GM18519 (cell line): Measurements from ENCODE around the gene EPX.

ENCODE experiments used
- ATAC-seq: cut with Tn5 transposase; IDR thresholded peaks from one replicate; pipeline ENCODE4 v1.9.1; 2021; ENCODE audit warnings: mild to moderate bottlenecking, moderate library complexity; ENCODE audit not compliant: unreplicated experiment, low FRiP score

The EPX gene

DNA sequence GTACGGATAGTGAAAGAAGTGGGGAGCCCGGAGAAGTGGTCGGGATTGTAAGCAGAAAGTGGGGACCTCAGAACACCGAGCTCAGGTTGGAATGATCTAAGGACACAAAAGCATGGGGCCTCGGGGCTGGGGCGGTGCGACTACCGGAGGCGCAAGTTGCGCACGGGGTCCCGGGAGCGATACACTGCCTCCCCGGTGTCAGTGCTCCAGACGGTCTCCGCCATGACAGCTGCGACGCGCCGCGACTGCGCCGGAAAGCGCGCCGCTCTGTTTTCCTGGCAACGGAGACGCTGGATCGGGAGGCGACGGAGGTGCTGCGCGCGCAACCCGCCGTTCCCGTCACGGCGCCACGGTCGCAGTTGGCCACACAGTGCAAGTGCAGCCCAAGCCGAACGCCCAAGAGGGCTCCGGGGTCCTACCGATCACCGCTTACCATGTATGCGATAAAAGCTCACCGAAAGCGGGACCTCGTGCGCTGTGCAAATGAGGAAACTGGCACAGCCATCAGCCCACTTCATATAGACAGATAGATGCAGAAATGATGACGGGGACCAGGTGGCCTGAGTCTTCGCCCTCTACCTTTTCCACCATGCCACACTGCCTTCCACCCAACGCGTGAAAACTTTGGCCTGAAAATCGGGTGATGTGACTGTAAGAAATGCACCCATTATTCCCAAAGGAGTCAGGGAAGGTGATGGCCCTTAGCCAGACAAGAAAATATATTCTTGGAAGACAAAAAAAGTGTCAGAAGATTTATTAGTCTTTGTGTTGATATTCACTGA lies 26.7 kb downstream of the EPX start, which contains the start of gene MKS1:
MKS1 (minus strand) TSS at position 249 of the 782 bp plus-strand sequence; CDS start at position 224, 25 bp downstream.
- ATAC-seq: peak; percentile 78

DNA sequence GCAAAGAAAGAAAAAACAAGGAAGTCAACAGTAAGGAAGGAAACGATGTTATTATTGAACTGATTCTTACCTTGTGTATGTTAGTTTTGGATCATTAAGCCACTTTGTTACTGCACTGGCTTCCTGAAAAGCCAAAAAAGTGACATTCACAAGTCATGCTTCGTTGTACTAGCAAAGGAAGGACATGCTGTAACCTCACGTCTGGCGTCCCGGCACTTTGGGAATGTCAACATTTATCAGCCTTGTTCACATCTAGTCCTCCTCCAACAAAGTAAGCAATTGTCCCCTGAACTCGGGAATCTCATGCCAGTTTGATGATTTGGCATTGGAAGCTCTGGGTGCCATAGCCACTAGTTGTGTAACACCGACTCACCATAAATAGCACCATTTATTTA lies 27.3 kb downstream of the EPX start:
- no peak for ATAC-seq

- ATAC-seq: no peak
Measured at GRCh38 chr17:58224315-58224714, 31.8 kb downstream of the EPX start.

GRCh38 chr17:58227733-58228132 lies 35.2 kb downstream of the EPX start:
- ATAC-seq: no peak

GRCh38 chr17:58228679-58229078 lies 36.2 kb downstream of the EPX start:
- ATAC-seq: no peak

DNA sequence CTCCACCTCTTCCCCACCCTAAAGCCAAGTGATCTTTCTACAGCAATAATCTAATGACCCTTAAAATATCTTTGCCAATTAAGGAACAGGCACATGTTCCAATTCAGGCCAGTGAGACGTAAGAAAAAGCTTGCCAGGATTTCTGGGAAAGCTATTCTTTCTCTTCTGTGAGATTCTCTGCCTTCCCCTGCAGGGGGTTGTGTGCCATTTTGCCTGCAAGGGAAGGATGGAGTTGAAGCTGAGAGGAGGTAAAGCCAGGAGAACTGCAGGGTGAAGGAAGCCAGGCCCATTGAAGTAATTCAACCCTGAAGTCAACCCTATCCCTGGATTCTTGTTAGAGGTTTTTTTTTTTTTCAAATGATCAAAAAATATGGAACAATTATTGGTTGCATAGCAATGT lies 36.9 kb downstream of the EPX start:
- ATAC-seq: no peak

GRCh38 chr17:58229881-58230280 lies 37.4 kb downstream of the EPX start:
- ATAC-seq: no peak

GRCh38 chr17:58231641-58232040 lies 39.1 kb downstream of the EPX start:
- no peak for ATAC-seq

DNA sequence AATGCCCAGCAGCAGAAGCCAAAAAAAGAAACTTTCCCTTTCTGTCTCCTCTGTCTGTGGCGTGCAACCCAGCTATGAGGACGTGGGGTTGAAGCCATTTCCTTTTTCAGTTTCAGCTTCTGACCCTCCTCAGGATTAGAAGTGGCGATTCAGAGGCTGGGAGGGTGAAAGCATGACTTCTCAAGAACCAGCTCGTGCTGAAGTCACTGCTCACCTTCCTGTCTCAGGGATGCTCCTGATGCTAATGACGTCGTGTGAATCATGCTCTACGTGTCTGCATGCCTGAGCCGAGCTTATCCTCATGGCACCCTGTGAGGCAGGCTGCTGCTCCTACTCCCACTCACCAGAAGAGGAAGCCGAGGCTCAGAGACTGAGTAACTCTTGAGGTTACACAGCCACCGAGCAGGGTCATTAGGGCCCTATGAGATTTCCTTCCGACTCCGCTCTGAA lies 40.2 kb downstream of the EPX start:
- ATAC-seq: peak; percentile 59

- no peak for ATAC-seq
Measured at GRCh38 chr17:58233543-58233942, 41.0 kb downstream of the EPX start.

DNA sequence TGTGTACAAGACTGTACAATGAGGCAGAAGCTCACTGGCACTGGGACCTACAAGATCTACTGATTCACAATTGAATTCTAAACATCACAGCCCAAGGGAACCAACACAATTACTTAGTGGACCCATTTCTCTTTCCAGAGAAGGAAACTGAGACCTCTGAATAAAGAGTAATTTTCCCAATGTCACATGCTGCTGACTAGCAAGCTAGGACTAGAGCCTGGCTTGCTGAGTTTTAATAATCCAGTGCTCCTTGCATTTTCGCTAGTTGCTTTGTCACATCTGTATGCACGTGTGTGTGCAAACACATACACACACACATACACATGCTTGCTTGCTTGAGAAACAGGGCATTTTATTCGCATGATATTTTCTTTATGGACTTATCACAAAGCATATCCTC lies 42.0 kb downstream of the EPX start:
- no peak for ATAC-seq

DNA sequence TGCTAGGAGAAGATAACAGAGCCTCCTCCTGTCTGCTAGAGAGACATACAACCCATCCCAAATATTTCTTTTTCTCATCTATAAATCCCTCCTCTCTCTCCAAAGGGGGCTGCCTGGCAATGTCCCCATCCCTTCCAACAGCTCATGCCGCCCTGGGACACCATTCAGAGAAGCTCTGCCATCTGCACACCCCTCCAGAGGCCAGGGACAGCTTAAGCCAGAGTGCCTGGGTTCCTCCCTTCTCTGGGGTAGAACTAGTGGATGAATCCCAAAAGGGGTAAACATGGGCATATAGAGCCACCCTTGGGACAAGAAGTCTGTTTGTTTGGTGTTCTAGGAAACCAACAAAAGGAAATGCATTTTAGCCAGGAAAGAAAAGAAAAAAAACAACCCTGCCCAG lies 43.3 kb downstream of the EPX start:
- no peak for ATAC-seq

DNA sequence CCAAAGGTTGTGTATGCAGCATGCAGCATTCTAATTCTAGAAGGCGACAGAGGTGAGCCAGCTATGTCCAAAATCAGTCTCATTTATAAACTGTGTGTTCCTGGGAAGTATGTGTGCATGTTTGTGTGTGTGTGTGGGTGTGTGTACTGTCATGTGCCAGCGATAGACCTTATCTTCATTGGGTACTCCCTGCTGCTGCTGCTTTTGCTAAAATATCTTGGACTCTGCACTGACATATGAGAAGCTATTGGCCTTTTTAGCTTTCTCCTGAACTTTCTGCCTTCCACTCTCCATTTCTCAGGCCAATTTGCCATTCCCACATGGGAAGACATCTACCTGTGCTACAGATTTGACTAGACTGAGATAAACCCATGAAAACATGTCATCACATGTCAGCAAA lies 43.9 kb downstream of the EPX start:
- ATAC-seq: no peak

- no peak for ATAC-seq
Measured at GRCh38 chr17:58238147-58238634, 45.7 kb downstream of the EPX start, which contains the start of gene LPO. Gene LPO (plus strand): TSS chr17:58238584. CDS start chr17:58242980, 4,396 bp downstream.

DNA sequence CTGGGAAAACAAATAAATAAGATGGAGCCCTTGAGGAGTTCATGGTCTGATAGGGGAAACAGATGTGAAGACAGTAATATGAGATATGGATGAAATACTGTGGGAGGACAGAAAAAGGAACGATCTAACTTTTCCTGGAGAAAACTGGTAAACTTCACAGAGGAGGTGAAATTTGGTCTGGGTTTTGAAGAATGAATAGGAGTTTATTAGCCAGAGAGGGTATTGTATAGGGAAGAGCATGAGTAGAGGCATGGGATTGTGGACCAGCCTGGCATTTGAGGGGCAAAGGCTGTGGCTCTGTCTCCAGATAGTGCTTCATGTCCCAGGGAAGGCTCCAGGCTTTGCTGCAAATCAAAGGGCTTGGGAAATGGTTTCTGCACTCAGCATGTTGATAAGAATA lies 47.5 kb downstream of the EPX start:
- no peak for ATAC-seq

GRCh38 chr17:58242171-58242784 lies 49.8 kb downstream of the EPX start:
- no peak for ATAC-seq

DNA sequence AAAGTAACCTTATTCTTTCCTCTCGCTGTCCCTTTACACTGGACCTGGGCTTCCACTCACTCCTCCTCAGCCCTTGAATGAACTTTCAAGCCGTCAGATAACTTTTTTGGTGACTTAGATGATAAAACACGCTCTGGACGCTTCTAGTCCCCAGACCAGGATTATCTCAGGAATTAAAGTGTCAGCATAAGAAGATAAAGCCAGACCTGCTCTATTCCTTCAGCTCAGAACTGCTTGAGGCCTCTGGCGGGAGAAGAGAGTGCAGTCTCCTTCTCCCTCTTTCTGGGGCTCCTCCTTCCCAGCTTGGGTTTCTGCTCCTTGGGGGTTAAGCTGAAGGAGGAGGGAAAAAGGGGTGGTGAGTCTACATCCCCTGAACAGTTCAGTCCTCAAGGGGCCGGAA lies 52.4 kb downstream of the EPX start:
- ATAC-seq: no peak

DNA sequence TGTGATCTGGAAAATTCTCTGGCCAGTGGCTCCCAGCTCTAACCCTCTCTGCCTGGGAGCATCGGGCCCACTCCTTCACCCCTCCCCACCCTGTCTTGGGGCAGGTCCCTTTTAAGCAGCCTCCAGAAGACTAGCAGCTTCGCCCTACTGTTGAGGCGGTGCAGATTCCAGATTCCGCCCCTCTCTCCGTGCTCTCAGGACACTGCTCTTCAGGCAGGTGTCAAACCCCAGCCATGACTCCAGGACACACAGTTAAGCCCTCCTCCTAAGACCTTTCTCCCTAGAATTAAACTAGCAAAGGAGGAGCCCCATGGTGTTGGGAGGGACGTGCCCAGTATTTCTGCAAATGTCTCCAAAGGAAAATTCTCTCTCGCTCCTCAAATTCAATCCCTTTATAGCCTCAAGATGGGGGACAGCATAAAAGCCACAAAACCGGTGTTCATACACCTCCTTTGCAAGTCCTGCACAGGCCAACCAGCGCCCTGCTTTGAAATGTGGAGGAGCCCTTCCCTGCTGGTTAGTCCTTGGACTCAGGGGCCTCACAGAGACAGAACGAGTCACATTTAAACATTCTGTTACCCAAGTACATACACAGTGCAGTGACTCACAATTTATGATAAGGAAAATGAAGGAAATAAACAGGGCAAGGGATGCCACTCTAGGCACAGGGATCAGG lies 53.0 kb downstream of the EPX start:
- ATAC-seq: no peak

GRCh38 chr17:58246104-58246740 lies 53.7 kb downstream of the EPX start:
- ATAC-seq: no peak

- no peak for ATAC-seq
Measured at GRCh38 chr17:58246781-58247180, 54.3 kb downstream of the EPX start.
